Natural killer cell (primary cell): Measurements from ENCODE around the gene CHN2. TPM values are rescaled to one million over a fixed set of nuclear protein-coding genes. Genes with fewer than 3 reads are reported as not detected.

Experiments
- ATAC-seq, 3 donors: fragments of 150-1000 bp in 2 of 3; fragments of 200-7000 bp in 1 of 3; cut with Tn5 transposase; 1 replicate in 1 of 3; 2 replicates in 2 of 3; pipeline ENCODE4 v1.10.0; 2021; ENCODE audit warnings: mild to moderate bottlenecking in 2 of 3, moderate library complexity in 2 of 3
- DNase-seq, 2 donors: peaks; one replicate each; pipeline versions ENCODE4 v3.0.0 to v3.0.0-alpha.2; 2013 to 2021; ENCODE audit warnings: mixed read lengths in 1 of 2
- H3K27ac ChIP-seq: one replicate; pipeline ENCODE4 v1.5.1; 2013; ENCODE audit warnings: mild to moderate bottlenecking, low read length
- H3K27me3 ChIP-seq: one replicate; pipeline ENCODE4 v1.6.1; 2013; ENCODE audit warnings: low read length; ENCODE audit not compliant: control insufficient read depth, insufficient read depth
- H3K36me3 ChIP-seq: one replicate; pipeline ENCODE4 v1.6.1; 2013; ENCODE audit warnings: low read length; ENCODE audit not compliant: control insufficient read depth, insufficient read depth
- H3K4me1 ChIP-seq: one replicate; pipeline ENCODE4 v1.6.1; 2013; ENCODE audit warnings: low read length; ENCODE audit not compliant: control insufficient read depth, insufficient read depth
- H3K4me3 ChIP-seq: one replicate; pipeline ENCODE4 v1.5.1; 2013; ENCODE audit warnings: low read length
- H3K9me3 ChIP-seq: one replicate; pipeline ENCODE4 v1.6.1; 2013; ENCODE audit warnings: low read length; ENCODE audit not compliant: control insufficient read depth, insufficient read depth
- H3K27ac Mint-ChIP-seq, 2 donors: one replicate each; pipeline ENCODE4 v1.8.0; 2022; ENCODE audit warnings: mild to moderate bottlenecking in 2 of 2, mixed read lengths in 2 of 2, moderate library complexity in 1 of 2
- H3K27me3 Mint-ChIP-seq, 2 donors: one replicate each; pipeline ENCODE4 v1.8.0; 2022; ENCODE audit warnings: low read depth in 2 of 2, mixed read lengths in 2 of 2
- H3K36me3 Mint-ChIP-seq: one replicate; pipeline ENCODE4 v1.8.0; 2022; ENCODE audit warnings: mixed read lengths
- H3K4me1 Mint-ChIP-seq, 2 donors: one replicate each; pipeline ENCODE4 v1.8.0; 2022; ENCODE audit warnings: mixed read lengths in 2 of 2
- H3K4me3 Mint-ChIP-seq: one replicate; pipeline ENCODE4 v1.8.0; 2022; ENCODE audit warnings: mild to moderate bottlenecking, moderate library complexity, mixed read lengths
- H3K9me3 Mint-ChIP-seq, 2 donors: one replicate each; pipeline ENCODE4 v1.8.0; 2022; ENCODE audit warnings: mixed read lengths in 2 of 2
- CTCF ChIP-seq: fragments of 200-600 bp; IDR thresholded peaks from one replicate; pipeline ENCODE4 v1.8.0; 2022; ENCODE audit warnings: antibody characterized with exemption
- WGBS: methylation state at CpG from one replicate; pipeline ENCODE4 v1.1.7; 2013; ENCODE audit warnings: missing lambda C conversion rate; ENCODE audit not compliant: insufficient coverage; 5-methylcytosine and 5-hydroxymethylcytosine counted together
- intact Hi-C: fragments of 100-400 bp; cut with micrococcal nuclease; formaldehyde crosslinking; loops from one replicate; pipeline ENCODE4 v1.14.2; 2022
- total RNA-seq, 4 donors: library from RNA; stranded (reverse); fragments of 120-200 nt in 1 of 4; gene quantifications; one replicate each; pipeline versions ENCODE4 v1.2.3 to v1.2.4, GENCODE V29; 2013 to 2022

CHN2 gene
- total RNA-seq, 3 donors from 2014 or later (not counting 1 experiment from before 2014, with no cell fraction given) = 23.2 to 40.6 (median 30.2) TPM

DNA sequence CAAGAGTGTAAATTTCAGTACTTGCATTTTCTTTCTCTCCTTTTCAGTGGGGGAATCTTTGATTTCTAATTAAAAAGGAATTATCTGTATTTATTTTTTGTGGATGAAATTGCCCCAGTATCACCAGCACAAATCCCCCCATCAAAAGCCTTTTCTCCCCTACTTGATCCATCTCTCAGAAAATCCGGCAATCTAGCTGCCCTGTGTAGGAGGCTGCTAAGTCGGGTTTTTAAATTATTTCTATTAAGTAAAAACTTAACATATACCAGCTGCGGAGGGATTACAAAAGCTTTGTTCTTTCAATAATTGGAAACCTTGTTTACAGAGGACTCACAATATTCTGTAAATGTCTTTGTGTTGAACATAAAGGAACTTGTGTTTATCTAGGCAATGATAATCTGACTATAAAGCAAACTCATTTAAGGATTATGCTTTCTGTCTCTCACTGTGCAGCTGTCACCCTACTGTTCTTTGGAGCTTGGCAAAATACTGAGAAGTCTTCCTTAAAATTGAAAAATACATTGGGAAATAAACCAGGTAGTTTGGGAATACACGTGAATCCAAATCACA lies 191.7 kb downstream of the CHN2 start:
- H3K9me3 Mint-ChIP-seq = no peaks in the 10 kb centered on the region
- Histone ChIP-seq H3K9me3 (no peaks in the 10 kb centered on the region), H3K4me3 (no peak overlapping the region), H3K27ac (no peak overlapping the region), H3K4me1 (no peaks in the 10 kb centered on the region), H3K27me3 (no peaks in the 10 kb centered on the region), H3K36me3 (no peaks in the 10 kb centered on the region)
- ATAC-seq (no peak), DNase-seq (no peak)
- no peak overlapping the region for H3K27ac Mint-ChIP-seq
- TF ChIP-seq CTCF = no peak
- intact Hi-C loops = no loop called here
- WGBS = 100% methylated on average over 1 of the region's 4 CpGs
- no peak overlapping the region for H3K4me3 Mint-ChIP-seq
- H3K4me1 Mint-ChIP-seq = peaks cover 0 to 15% of the 10 kb centered on the region in 2 donors
- no peaks in the 10 kb centered on the region for H3K36me3 Mint-ChIP-seq
- no peaks in the 10 kb centered on the region for H3K27me3 Mint-ChIP-seq

GRCh38 chr7:29391262-29391661 lies 196.7 kb downstream of the CHN2 start:
- TF ChIP-seq CTCF = no peak
- no peaks in the 10 kb centered on the region for H3K27me3 Mint-ChIP-seq

GRCh38 chr7:29394321-29394720 lies 199.7 kb downstream of the CHN2 start:
- H3K9me3 ChIP-seq = no peaks in the 10 kb centered on the region
- no peaks in the 10 kb centered on the region for H3K36me3 ChIP-seq
- ATAC-seq (no peak), DNase-seq (no peak)
- H3K9me3 Mint-ChIP-seq = no peaks in the 10 kb centered on the region
- no peak overlapping the region for H3K4me3 ChIP-seq
- intact Hi-C loops = no loop called here
- H3K36me3 Mint-ChIP-seq = no peaks in the 10 kb centered on the region
- no peaks in the 10 kb centered on the region for H3K27me3 Mint-ChIP-seq
- H3K27me3 ChIP-seq = no peaks in the 10 kb centered on the region
- no peaks in the 10 kb centered on the region for H3K4me1 ChIP-seq
- TF ChIP-seq CTCF = no peak
- H3K27ac Mint-ChIP-seq = no peak overlapping the region
- peaks cover 5 to 8% of the 10 kb centered on the region in 2 donors for H3K4me1 Mint-ChIP-seq
- 85% methylated on average over 6 of the region's 7 CpGs for WGBS
- H3K4me3 Mint-ChIP-seq = no peak overlapping the region
- H3K27ac ChIP-seq = no peak overlapping the region

More at GRCh38 chr7:29391262-29391661, 196.7 kb downstream of the CHN2 start:
- Histone ChIP-seq H3K27ac (no peak overlapping the region), H3K4me1 (no peaks in the 10 kb centered on the region), H3K36me3 (no peaks in the 10 kb centered on the region), H3K27me3 (no peaks in the 10 kb centered on the region), H3K4me3 (no peak overlapping the region), H3K9me3 (no peaks in the 10 kb centered on the region)
- 100% methylated on average over 1 of the region's 1 CpG for WGBS
- intact Hi-C loops = no loop called here
- no peaks in the 10 kb centered on the region for H3K9me3 Mint-ChIP-seq
- no peak for DNase-seq
- H3K4me1 Mint-ChIP-seq = peaks cover 5 to 8% of the 10 kb centered on the region in 2 donors
- H3K36me3 Mint-ChIP-seq = no peaks in the 10 kb centered on the region
- H3K27ac Mint-ChIP-seq = no peak overlapping the region
- no peak overlapping the region for H3K4me3 Mint-ChIP-seq
- ATAC-seq = no peak

DNA sequence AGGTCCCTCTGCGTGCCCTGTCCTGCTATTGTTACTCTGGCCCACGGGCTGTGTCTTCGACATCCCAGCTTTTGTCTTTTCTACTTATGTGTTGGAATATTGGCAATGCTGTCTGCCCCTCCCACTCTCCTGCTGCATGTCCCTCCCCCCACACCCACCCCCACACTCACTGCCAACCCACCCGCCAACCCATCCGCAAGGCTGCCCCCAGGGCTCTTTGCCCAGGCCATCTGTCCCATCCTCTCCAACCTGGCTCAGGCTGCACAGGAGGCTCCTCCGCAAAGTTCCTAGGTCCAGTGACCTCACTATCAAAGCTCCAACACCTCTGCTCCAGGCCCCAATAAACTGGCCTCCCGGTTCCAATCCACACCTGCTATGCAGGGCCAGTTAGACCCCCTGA lies 202.0 kb downstream of the CHN2 start:
- H3K4me3 Mint-ChIP-seq = no peak overlapping the region
- Histone ChIP-seq H3K4me3 (no peak overlapping the region), H3K9me3 (no peaks in the 10 kb centered on the region), H3K4me1 (no peaks in the 10 kb centered on the region), H3K27ac (no peak overlapping the region), H3K27me3 (no peaks in the 10 kb centered on the region), H3K36me3 (peaks cover 13% of the 10 kb centered on the region)
- H3K27ac Mint-ChIP-seq = no peak overlapping the region
- ATAC-seq (no peak), DNase-seq (no peak)
- 93% methylated on average over 4 of the region's 7 CpGs for WGBS
- no peaks in the 10 kb centered on the region for H3K9me3 Mint-ChIP-seq
- no peaks in the 10 kb centered on the region for H3K36me3 Mint-ChIP-seq
- intact Hi-C loops = no loop called here
- no peak for TF ChIP-seq CTCF
- H3K27me3 Mint-ChIP-seq = no peaks in the 10 kb centered on the region
- peaks cover 0 to 5% of the 10 kb centered on the region in 2 donors for H3K4me1 Mint-ChIP-seq
